Stimulated activated CD4-positive, alpha-beta T cell treated with anti-CD3 and anti-CD28 coated beads, Interleukin-1b, Interleukin-23, amount 100 ng/mL, for 1 hour (primary cell): ENCODE measurements around the gene KLHL21.
A peak's percentile ranks its signal among the peaks of the same experiment; 100 is the strongest.

ENCODE experiments used
- DNase-seq, 2 donors: peaks; one replicate each; pipeline ENCODE4 v3.0.0-alpha.2; 2020; ENCODE audit warnings: low read depth in 2 of 2

The KLHL21 gene

GRCh38 chr1:6625584-6626149 is 23.0 kb upstream of the KLHL21 start:
- no peak for DNase-seq

- DNase-seq = peak; percentile 82 to 91
Measured at GRCh38 chr1:6624710-6625583, 22.3 kb upstream of the KLHL21 start, which contains the start of gene THAP3. Gene THAP3, plus strand, starts transcription at chr1:6624868. Its CDS starts 351 bp downstream, at chr1:6625219.

- DNase-seq = no peak
Measured at GRCh38 chr1:6623269-6623965, 20.7 kb upstream of the KLHL21 start.

- DNase-seq = no peak
Measured at GRCh38 chr1:6622396-6623152, 19.9 kb upstream of the KLHL21 start.

- no peak for DNase-seq
Measured at GRCh38 chr1:6621429-6622391, 19.0 kb upstream of the KLHL21 start.

- no peak for DNase-seq
Measured at GRCh38 chr1:6619045-6619444, 16.4 kb upstream of the KLHL21 start.

GRCh38 chr1:6614929-6615785 is 12.5 kb upstream of the KLHL21 start:
- no peak for DNase-seq

GRCh38 chr1:6614019-6614928 is 11.6 kb upstream of the KLHL21 start:
- peak in 1 of 2 donors; percentile 56 for DNase-seq

- peak; percentile 98 to 99 for DNase-seq
Measured at GRCh38 chr1:6613361-6614018, 10.8 kb upstream of the KLHL21 start, which contains the start of gene PHF13. Gene PHF13, plus strand, starts transcription at chr1:6613731. Its CDS starts 336 bp downstream, at chr1:6614067.

- DNase-seq = no peak
Measured at GRCh38 chr1:6612641-6613360, 10.1 kb upstream of the KLHL21 start.

- no peak for DNase-seq
Measured at GRCh38 chr1:6603915-6604558, 1.4 kb upstream of the KLHL21 start.

GRCh38 chr1:6603238-6603914 is 707 bp upstream of the KLHL21 start:
- DNase-seq = peak in 1 of 2 donors; percentile 16

GRCh38 chr1:6601923-6602668 is 573 bp downstream of the KLHL21 start:
- DNase-seq = no peak

GRCh38 chr1:6601049-6601922 is 1.4 kb downstream of the KLHL21 start:
- peak in 1 of 2 donors; percentile 64 for DNase-seq
